Parathyroid adenoma (tissue), 2 donors: Measurements from ENCODE around the gene SYP.

ENCODE experiments used
- H2AFZ ChIP-seq: fragments of 300-600 bp; sonication (generic); one replicate; pipeline ENCODE4 v1.7.0; 2017; ENCODE audit warnings: antibody characterized with exemption, mild to moderate bottlenecking
- H3K27ac ChIP-seq: fragments of 300-600 bp; sonication (generic); one replicate; pipeline ENCODE4 v1.7.0; 2017
- H3K27me3 ChIP-seq: fragments of 300-600 bp; sonication (generic); one replicate; pipeline ENCODE4 v1.7.0; 2017; ENCODE audit warnings: low read length; ENCODE audit not compliant: control insufficient read depth, insufficient read depth
- H3K36me3 ChIP-seq: fragments of 300-600 bp; sonication (generic); one replicate; pipeline ENCODE4 v1.7.0; 2017; ENCODE audit warnings: low read length; ENCODE audit not compliant: control insufficient read depth, insufficient read depth
- H3K4me1 ChIP-seq: fragments of 300-600 bp; sonication (generic); one replicate; pipeline ENCODE4 v1.7.0; 2017; ENCODE audit warnings: control low read depth
- H3K4me2 ChIP-seq: fragments of 300-600 bp; sonication (generic); one replicate; pipeline ENCODE4 v1.7.0; 2017; ENCODE audit warnings: low read length
- H3K4me3 ChIP-seq: fragments of 300-600 bp; sonication (generic); one replicate; pipeline ENCODE4 v1.7.0; 2017; ENCODE audit warnings: low read depth, low read length
- H3K79me2 ChIP-seq: fragments of 300-600 bp; sonication (generic); one replicate; pipeline ENCODE4 v1.7.0; 2017; ENCODE audit warnings: control low read depth
- H3K9ac ChIP-seq: fragments of 300-600 bp; sonication (generic); one replicate; pipeline ENCODE4 v1.7.0; 2017; ENCODE audit warnings: mild to moderate bottlenecking
- H3K9me3 ChIP-seq: fragments of 300-600 bp; sonication (generic); one replicate; pipeline ENCODE4 v1.7.0; 2017; ENCODE audit warnings: low read length; ENCODE audit not compliant: control insufficient read depth
- CTCF ChIP-seq: fragments of 300-600 bp; sonication (generic); IDR thresholded peaks from one replicate; pipeline ENCODE4 v1.7.0; 2017; ENCODE audit warnings: antibody characterized with exemption, mild to moderate bottlenecking
- donor health status: primary hyperparathyroidism.

The SYP gene

GRCh38 chrX:49190821-49191573 lies 9.0 kb downstream of the SYP start:
- Histone ChIP-seq H3K36me3 (no peaks in the 10 kb centered on the region), H3K27me3 (no peaks in the 10 kb centered on the region), H2AFZ (peak overlapping the region; percentile 72), H3K9me3 (no peaks in the 10 kb centered on the region), H3K4me2 (peak overlapping the region; percentile 71), H3K4me3 (peak overlapping the region; percentile 73), H3K27ac (peak overlapping the region; percentile 80), H3K9ac (no peak overlapping the region), H3K79me2 (no peaks in the 10 kb centered on the region), H3K4me1 (no peaks in the 10 kb centered on the region)
- no peak for TF ChIP-seq CTCF

- H3K36me3 ChIP-seq: no peaks in the 10 kb centered on the region
- peak overlapping the region; percentile 78 for H3K27ac ChIP-seq
- H3K27me3 ChIP-seq: no peaks in the 10 kb centered on the region
- no peak for TF ChIP-seq CTCF
- H3K4me3 ChIP-seq: no peak overlapping the region
- H3K9ac ChIP-seq: no peak overlapping the region
- no peaks in the 10 kb centered on the region for H3K79me2 ChIP-seq
- no peaks in the 10 kb centered on the region for H3K9me3 ChIP-seq
- no peaks in the 10 kb centered on the region for H3K4me1 ChIP-seq
- no peak overlapping the region for H3K4me2 ChIP-seq
- H2AFZ ChIP-seq: no peak overlapping the region
Measured at GRCh38 chrX:49189606-49190005, 10.4 kb downstream of the SYP start.

GRCh38 chrX:49188468-49189076 lies 11.4 kb downstream of the SYP start:
- Histone ChIP-seq H3K4me3 (no peak overlapping the region), H3K27ac (no peak overlapping the region), H3K27me3 (no peaks in the 10 kb centered on the region), H2AFZ (no peak overlapping the region), H3K4me2 (no peak overlapping the region), H3K9ac (no peak overlapping the region), H3K79me2 (no peaks in the 10 kb centered on the region), H3K9me3 (no peaks in the 10 kb centered on the region), H3K4me1 (no peaks in the 10 kb centered on the region), H3K36me3 (no peaks in the 10 kb centered on the region)
- TF ChIP-seq CTCF: no peak

GRCh38 chrX:49187526-49187925 lies 12.5 kb downstream of the SYP start:
- no peaks in the 10 kb centered on the region for H3K27me3 ChIP-seq
- no peaks in the 10 kb centered on the region for H3K4me1 ChIP-seq
- H3K79me2 ChIP-seq: no peaks in the 10 kb centered on the region
- no peaks in the 10 kb centered on the region for H3K36me3 ChIP-seq
- no peak for TF ChIP-seq CTCF
- no peaks in the 10 kb centered on the region for H3K9me3 ChIP-seq
- H3K9ac ChIP-seq: no peak overlapping the region
- no peak overlapping the region for H3K27ac ChIP-seq
- no peak overlapping the region for H3K4me3 ChIP-seq
- no peak overlapping the region for H3K4me2 ChIP-seq
- no peak overlapping the region for H2AFZ ChIP-seq

GRCh38 chrX:49187028-49187394 lies 13.0 kb downstream of the SYP start:
- TF ChIP-seq CTCF: no peak
- peak overlapping the region; percentile 82 for H3K27ac ChIP-seq
- H3K9me3 ChIP-seq: no peaks in the 10 kb centered on the region
- no peak overlapping the region for H3K9ac ChIP-seq
- no peaks in the 10 kb centered on the region for H3K27me3 ChIP-seq
- H3K36me3 ChIP-seq: no peaks in the 10 kb centered on the region
- no peaks in the 10 kb centered on the region for H3K4me1 ChIP-seq
- H3K4me2 ChIP-seq: no peak overlapping the region
- no peaks in the 10 kb centered on the region for H3K79me2 ChIP-seq
- H3K4me3 ChIP-seq: no peak overlapping the region
- no peak overlapping the region for H2AFZ ChIP-seq
